Measurements from ENCODE around the gene NPTN. TPM values are rescaled to one million over a fixed set of nuclear protein-coding genes. Genes with fewer than 3 reads are reported as not detected.

The NPTN gene
- polyA plus RNA-seq, 1 donor (not counting 4 experiments of a cell fraction or from before 2014, with no cell fraction given) = 223 TPM

GRCh38 chr15:73654659-73655058, 21.5 kb upstream of the NPTN start:
- FAIRE-seq (no peak), DNase-seq (ENCODE audit: low read depth, low spot score) (no peak)
- no peak overlapping the region for H2AFZ ChIP-seq (ENCODE audit: control insufficient read depth, low read length)
- no peak overlapping the region for H3K9ac ChIP-seq (ENCODE audit: control insufficient read depth, extremely low read depth, insufficient read depth, low read length)
- H3K27me3 ChIP-seq (ENCODE audit: control insufficient read depth, extremely low read depth, insufficient read depth, low read length) = no peaks in the 10 kb centered on the region
- no peaks in the 10 kb centered on the region for H3K36me3 ChIP-seq (ENCODE audit: control insufficient read depth in 2 of 2, extremely low read depth in 1 of 2, insufficient read depth in 2 of 2, low read length in 2 of 2)
- H3K4me1 ChIP-seq (ENCODE audit: control insufficient read depth, extremely low read depth, insufficient read depth, low read length) = peaks cover 7% of the 10 kb centered on the region
- no peaks in the 10 kb centered on the region for H3K9me1 ChIP-seq (ENCODE audit: control insufficient read depth, extremely low read depth, insufficient read depth, low read length)
- TF ChIP-seq CTCF (optimal IDR thresholded peaks at IDR 0.05 in 1 of 3, IDR thresholded peaks at IDR 0.05 in 1 of 3, conservative IDR thresholded peaks at IDR 0.05 in 1 of 3; ENCODE audit: extremely low read depth in 1 of 3, insufficient read depth in 2 of 3, low read length in 3 of 3) (no peak), EZH2 (IDR thresholded peaks at IDR 0.05; ENCODE audit: low read length) (no peak)
- H3K9me3 ChIP-seq (ENCODE audit: control insufficient read depth, low read depth, low read length) = no peaks in the 10 kb centered on the region
- H3K79me2 ChIP-seq (ENCODE audit: control insufficient read depth, insufficient read depth, low read length) = no peaks in the 10 kb centered on the region
- H3K4me2 ChIP-seq (ENCODE audit: control insufficient read depth, extremely low read depth, insufficient read depth, low read depth, low read length) = no peak overlapping the region
- H4K20me1 ChIP-seq (ENCODE audit: control insufficient read depth, extremely low read depth, insufficient read depth, low read length) = no peaks in the 10 kb centered on the region
- no peak overlapping the region for H3K4me3 ChIP-seq (ENCODE audit: control insufficient read depth in 2 of 3, extremely low read depth in 1 of 3, insufficient read depth in 2 of 3, low read depth in 1 of 3, low read length in 3 of 3)
- dilution Hi-C loops (cut with MboI; ENCODE audit: extremely low pct_ligation_motif_present, low sequenced_read_pairs) = no loop called here
- H3K27ac ChIP-seq (ENCODE audit: control insufficient read depth, insufficient read depth, low read length) = no peak overlapping the region

GRCh38 chr15:73650416-73651126, 17.4 kb upstream of the NPTN start:
- Histone ChIP-seq H3K4me1 (ENCODE audit: control insufficient read depth, extremely low read depth, insufficient read depth, low read length) (peaks cover 30% of the 10 kb centered on the region), H3K36me3 (ENCODE audit: control insufficient read depth in 2 of 2, extremely low read depth in 1 of 2, insufficient read depth in 2 of 2, low read length in 2 of 2) (no peaks in the 10 kb centered on the region), H3K4me2 (ENCODE audit: control insufficient read depth, extremely low read depth, insufficient read depth, low read depth, low read length) (no peak overlapping the region), H3K27ac (ENCODE audit: control insufficient read depth, insufficient read depth, low read length) (no peak overlapping the region), H3K79me2 (ENCODE audit: control insufficient read depth, insufficient read depth, low read length) (no peaks in the 10 kb centered on the region), H4K20me1 (ENCODE audit: control insufficient read depth, extremely low read depth, insufficient read depth, low read length) (no peaks in the 10 kb centered on the region), H3K9ac (ENCODE audit: control insufficient read depth, extremely low read depth, insufficient read depth, low read length) (no peak overlapping the region), H3K9me1 (ENCODE audit: control insufficient read depth, extremely low read depth, insufficient read depth, low read length) (no peaks in the 10 kb centered on the region), H3K4me3 (ENCODE audit: control insufficient read depth in 2 of 3, extremely low read depth in 1 of 3, insufficient read depth in 2 of 3, low read depth in 1 of 3, low read length in 3 of 3) (no peak overlapping the region), H3K27me3 (ENCODE audit: control insufficient read depth, extremely low read depth, insufficient read depth, low read length) (no peaks in the 10 kb centered on the region), H3K9me3 (ENCODE audit: control insufficient read depth, low read depth, low read length) (no peaks in the 10 kb centered on the region), H2AFZ (ENCODE audit: control insufficient read depth, low read length) (no peak overlapping the region)
- FAIRE-seq (no peak), DNase-seq (ENCODE audit: low read depth, low spot score) (no peak)
- TF ChIP-seq EZH2 (IDR thresholded peaks at IDR 0.05; ENCODE audit: low read length) (no peak), CTCF (optimal IDR thresholded peaks at IDR 0.05 in 1 of 3, IDR thresholded peaks at IDR 0.05 in 1 of 3, conservative IDR thresholded peaks at IDR 0.05 in 1 of 3; ENCODE audit: extremely low read depth in 1 of 3, insufficient read depth in 2 of 3, low read length in 3 of 3) (no peak)
- dilution Hi-C loops (cut with MboI; ENCODE audit: extremely low pct_ligation_motif_present, low sequenced_read_pairs) = no loop called here

All from keratinocyte (primary cell).